Measurements from ENCODE around the gene HNRNPUL2.
"Not testable (repeated sequence)": the region's sequence is repeated elsewhere in the genome, so short reads cannot be mapped to it uniquely, and the experiment has no call there.

The HNRNPUL2 gene

GRCh38 chr11:62727165-62727871, at the start of gene HNRNPUL2:
Gene HNRNPUL2 (minus strand): TSS chr11:62727457. CDS start chr11:62727156, 301 bp downstream.
- DNase-seq (ENCODE audit: low read depth): peak; percentile 99
- H3K4me3 ChIP-seq (ENCODE audit: low read length): peak within 1 kb of the TSS; percentile 94
- TF ChIP-seq CTCF (IDR thresholded peaks at IDR 0.05; ENCODE audit: insufficient read depth, low read depth, low read length, missing control alignments): no peak

GRCh38 chr11:62775646-62776045, 48.4 kb upstream of the HNRNPUL2 start:
- no peak for DNase-seq (ENCODE audit: low read depth)
- no peak for TF ChIP-seq CTCF (IDR thresholded peaks at IDR 0.05; ENCODE audit: insufficient read depth, low read depth, low read length, missing control alignments)
- H3K4me3 ChIP-seq (ENCODE audit: low read length): no peak overlapping the region

GRCh38 chr11:62774407-62774806, 47.1 kb upstream of the HNRNPUL2 start:
- H3K4me3 ChIP-seq (ENCODE audit: low read length): no peak overlapping the region
- TF ChIP-seq CTCF (IDR thresholded peaks at IDR 0.05; ENCODE audit: insufficient read depth, low read depth, low read length, missing control alignments): no peak
- peak; percentile 53 for DNase-seq (ENCODE audit: low read depth)

- TF ChIP-seq CTCF (IDR thresholded peaks at IDR 0.05; ENCODE audit: insufficient read depth, low read depth, low read length, missing control alignments): no peak
- H3K4me3 ChIP-seq (ENCODE audit: low read length): peak within 1 kb of the TSS; percentile 65
- DNase-seq (ENCODE audit: low read depth): peak; percentile 98
Measured at GRCh38 chr11:62771144-62772021, 44.1 kb upstream of the HNRNPUL2 start, which contains the start of gene TAF6L. Gene TAF6L (plus strand): TSS chr11:62771396. CDS start chr11:62775784, 4,388 bp downstream.

GRCh38 chr11:62770778-62771143, 43.5 kb upstream of the HNRNPUL2 start:
- peak; percentile 17 for DNase-seq (ENCODE audit: low read depth)
- peak overlapping the region; percentile 65 for H3K4me3 ChIP-seq (ENCODE audit: low read length)
- no peak for TF ChIP-seq CTCF (IDR thresholded peaks at IDR 0.05; ENCODE audit: insufficient read depth, low read depth, low read length, missing control alignments)

GRCh38 chr11:62760867-62761227, 33.6 kb upstream of the HNRNPUL2 start:
- not testable (repeated sequence) for DNase-seq (ENCODE audit: low read depth)
- H3K4me3 ChIP-seq (ENCODE audit: low read length): peak overlapping the region; percentile 5
